GM12875 (cell line): ENCODE results near the gene TSC1.

Experiments
- H3K4me3 ChIP-seq: one replicate; pipeline ENCODE4 v1.5.1; 2011; ENCODE audit warnings: low read depth, low read length, control low read depth
- TF ChIP-seq, protein P1 (sequence below): IDR thresholded peaks from 2 replicates; pipeline ENCODE4 v1.5.1; 2011; ENCODE audit warnings: low read depth, mild to moderate bottlenecking, control low read depth, inconsistent platforms, low read length, moderate library complexity, borderline replicate concordance; ENCODE audit not compliant: insufficient read depth

TSC1 gene

DNA sequence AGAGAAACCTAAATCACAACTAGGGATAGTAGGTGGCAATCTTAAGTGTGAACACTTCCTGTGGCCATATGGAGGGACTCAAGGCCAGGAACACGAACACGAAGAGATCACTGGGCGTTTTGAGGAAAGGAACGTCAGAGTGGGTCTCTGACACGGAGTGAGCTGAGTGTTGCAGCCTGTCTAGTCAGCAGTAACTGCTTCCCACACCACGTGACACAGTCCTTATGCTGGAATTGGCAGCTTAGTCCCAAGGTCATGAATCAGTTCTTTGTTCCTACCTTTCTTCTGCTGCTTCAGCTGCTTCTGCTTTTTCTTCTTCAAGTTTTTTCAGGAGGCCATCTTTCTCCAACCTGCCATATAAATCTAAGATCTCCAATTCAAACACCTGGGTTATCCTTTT is 47.5 kb downstream of the TSC1 start:
- no peak overlapping the region for H3K4me3 ChIP-seq

DNA sequence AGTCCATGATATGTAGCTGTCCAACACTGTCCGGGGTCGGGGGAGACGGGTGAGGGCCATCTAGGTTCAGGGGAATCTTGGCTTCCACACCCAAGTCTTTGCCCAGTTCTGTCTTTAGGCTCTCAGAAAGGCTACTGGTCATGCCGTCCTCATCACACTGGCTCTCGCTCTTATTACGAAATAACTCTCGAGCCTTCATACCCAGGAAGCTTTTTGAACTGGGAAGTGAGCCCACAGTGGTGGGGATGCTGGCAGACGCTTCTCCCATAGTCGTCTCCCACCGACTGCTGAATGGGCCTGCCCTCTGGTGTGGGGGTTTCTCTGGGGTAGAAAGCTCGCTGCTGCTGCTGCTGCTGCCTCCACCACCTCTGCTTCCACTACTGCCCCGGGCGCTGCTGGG is 48.2 kb downstream of the TSC1 start:
- TF ChIP-seq, protein P1, sequence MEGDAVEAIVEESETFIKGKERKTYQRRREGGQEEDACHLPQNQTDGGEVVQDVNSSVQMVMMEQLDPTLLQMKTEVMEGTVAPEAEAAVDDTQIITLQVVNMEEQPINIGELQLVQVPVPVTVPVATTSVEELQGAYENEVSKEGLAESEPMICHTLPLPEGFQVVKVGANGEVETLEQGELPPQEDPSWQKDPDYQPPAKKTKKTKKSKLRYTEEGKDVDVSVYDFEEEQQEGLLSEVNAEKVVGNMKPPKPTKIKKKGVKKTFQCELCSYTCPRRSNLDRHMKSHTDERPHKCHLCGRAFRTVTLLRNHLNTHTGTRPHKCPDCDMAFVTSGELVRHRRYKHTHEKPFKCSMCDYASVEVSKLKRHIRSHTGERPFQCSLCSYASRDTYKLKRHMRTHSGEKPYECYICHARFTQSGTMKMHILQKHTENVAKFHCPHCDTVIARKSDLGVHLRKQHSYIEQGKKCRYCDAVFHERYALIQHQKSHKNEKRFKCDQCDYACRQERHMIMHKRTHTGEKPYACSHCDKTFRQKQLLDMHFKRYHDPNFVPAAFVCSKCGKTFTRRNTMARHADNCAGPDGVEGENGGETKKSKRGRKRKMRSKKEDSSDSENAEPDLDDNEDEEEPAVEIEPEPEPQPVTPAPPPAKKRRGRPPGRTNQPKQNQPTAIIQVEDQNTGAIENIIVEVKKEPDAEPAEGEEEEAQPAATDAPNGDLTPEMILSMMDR = no peak
- H3K4me3 ChIP-seq = no peak overlapping the region

More for the DNA sequence above, 47.5 kb downstream of the TSC1 start:
- TF ChIP-seq, protein P1 = no peak

DNA sequence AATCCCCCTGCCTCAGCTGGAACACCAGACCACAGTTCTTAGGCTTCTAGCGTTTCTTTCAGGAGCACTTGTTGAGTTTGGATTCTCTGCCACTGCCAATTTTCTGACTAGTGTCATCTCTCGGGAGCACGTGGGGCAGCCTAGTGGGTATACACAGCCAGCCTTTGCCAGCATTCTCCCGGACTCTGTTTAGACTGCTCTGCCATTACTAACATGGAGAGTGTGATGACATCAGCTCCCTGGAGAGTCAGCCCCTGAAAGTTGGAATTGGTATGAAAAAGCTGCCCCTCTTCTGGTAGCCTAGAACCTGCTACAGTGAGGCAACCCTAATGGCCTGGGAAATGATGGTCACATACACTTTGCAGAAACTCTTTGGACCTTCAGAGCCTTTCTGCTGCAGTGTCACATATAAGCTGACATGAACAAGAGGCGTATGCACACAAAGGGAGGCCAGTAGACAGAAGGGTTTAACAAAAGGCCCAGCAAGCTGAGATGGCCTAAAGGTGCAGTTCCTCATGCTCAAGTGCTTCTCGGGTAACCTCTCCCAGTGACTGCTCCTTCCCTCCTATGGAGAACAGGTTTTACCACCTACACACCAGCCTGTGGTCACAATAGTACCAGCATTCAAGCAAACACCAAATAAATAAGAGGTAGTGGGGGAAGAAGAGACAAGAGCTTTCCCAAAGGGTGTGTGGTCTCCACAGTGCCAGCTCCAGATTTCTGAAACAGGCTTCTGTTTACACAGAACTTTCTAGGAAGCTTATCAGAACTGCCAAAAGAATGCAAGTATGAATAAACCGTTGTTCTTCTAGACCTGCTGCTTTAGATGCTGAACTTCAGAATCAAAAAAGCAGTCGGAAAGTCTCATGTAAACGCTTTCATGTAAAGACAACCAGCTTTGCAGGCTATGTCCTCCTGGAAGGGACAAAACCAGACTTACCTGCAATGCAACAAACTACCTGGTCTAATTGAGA is 49.3 kb downstream of the TSC1 start:
- H3K4me3 ChIP-seq = no peak overlapping the region
- TF ChIP-seq, protein P1 = no peak

DNA sequence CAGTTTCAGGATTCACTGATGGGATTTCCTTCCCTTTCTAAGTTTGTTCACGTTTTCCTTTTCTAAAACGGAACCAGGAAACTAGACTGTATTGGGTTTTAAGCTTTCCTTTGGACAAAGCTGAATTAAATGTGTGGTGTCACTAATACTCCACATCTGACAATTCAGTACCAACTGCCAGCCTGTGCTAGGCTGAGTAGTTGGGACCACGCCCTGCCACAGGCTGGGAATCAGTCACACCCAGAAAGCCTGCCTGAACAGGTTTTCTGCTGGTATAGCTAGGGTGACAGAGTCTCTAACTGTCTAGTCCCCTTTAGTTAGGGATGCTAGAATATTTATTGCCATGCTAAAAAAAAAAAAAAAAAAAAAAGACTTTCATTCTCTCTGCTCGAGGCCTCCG is 50.1 kb downstream of the TSC1 start:
- TF ChIP-seq, protein P1 = no peak
- no peak overlapping the region for H3K4me3 ChIP-seq

DNA sequence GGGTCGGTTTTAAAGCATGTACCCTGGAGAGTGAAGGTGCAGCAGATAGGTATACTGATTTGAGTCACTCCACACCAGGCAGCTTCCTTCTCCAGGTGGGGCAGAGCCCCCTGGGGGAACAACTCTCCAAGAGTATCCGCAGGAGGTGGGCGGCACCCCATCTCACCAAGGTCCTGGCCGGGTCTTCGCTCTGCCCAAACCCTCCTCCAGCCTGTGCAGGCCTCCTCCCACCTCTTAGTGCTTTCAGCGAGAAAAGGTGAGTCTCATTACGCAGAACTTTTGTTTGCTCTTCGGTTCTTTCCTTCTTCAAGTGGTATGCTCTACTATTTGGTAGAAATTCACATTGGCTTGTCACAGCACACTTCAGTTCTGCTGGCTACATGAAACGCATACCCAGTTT is 52.0 kb downstream of the TSC1 start:
- H3K4me3 ChIP-seq = no peak overlapping the region
- TF ChIP-seq, protein P1 = no peak

DNA sequence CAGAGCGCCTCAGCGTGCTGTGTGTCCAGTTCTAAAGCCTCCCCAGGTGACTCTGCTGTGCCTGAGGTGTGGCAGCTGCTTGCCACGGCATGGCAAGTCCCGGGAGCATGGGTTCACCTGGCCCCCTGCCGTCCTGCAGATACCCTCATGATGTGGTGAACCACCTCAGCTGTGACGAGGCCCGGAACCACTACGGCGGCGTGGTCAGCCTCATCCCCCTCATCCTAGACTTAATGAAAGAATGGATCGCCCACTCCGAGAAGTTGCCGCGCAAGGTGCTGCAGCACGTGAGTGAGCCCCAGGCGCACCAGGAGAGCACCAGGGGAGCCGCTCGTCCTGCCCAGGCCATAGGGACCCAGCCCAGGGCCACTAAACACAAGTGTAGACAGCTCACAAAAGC is 56.3 kb downstream of the TSC1 start:
- H3K4me3 ChIP-seq = no peak overlapping the region
- TF ChIP-seq, protein P1 = no peak
